K562 (cell line): Measurements from ENCODE around the gene PIK3CG.

Experiments used
- GABPB1 ChIP-seq: sonication (generic); formaldehyde crosslinking; IDR thresholded peaks from 2 replicates; pipeline ENCODE4 v1.8.0; 2022; ENCODE audit warnings: mild to moderate bottlenecking, missing genetic modification reagents
- PRPF4 ChIP-seq: fragments of 200-400 bp; formaldehyde crosslinking; IDR thresholded peaks from one replicate; pipeline ENCODE4 v1.6.1; 2017; ENCODE audit warnings: low read length, low read depth, mild to moderate bottlenecking; ENCODE audit not compliant: insufficient read depth, poor library complexity, severe bottlenecking
- TAF1 ChIP-seq: IDR thresholded peaks from 2 replicates; pipeline ENCODE4 v1.6.1; 2011; ENCODE audit warnings: mild to moderate bottlenecking, low read length, moderate library complexity; ENCODE audit not compliant: insufficient read depth, control insufficient read depth, severe bottlenecking; ENCODE audit errors: extremely low read depth
- TF ChIP-seq, protein P1 (sequence below), 3 experiments: IDR thresholded peaks in 2 of 3; conservative IDR thresholded peaks in 1 of 3; 2 replicates each; pipeline ENCODE4 v1.5.1; 2011 to 2012; ENCODE audit warnings: low read length in 3 of 3, mild to moderate bottlenecking in 3 of 3, control low read depth in 2 of 3, improper control_type of control experiment in 1 of 3, inconsistent platforms in 1 of 3, low read depth in 1 of 3, mixed read lengths in 1 of 3, moderate library complexity in 1 of 3; ENCODE audit not compliant: insufficient read depth in 2 of 3
- TF ChIP-seq, protein P2 (sequence below), 2 experiments: fragments of 150-350 bp in 1 of 2; IDR thresholded peaks; 2 replicates each; pipeline ENCODE4 v1.6.1; 2012 to 2016; ENCODE audit warnings: low read depth in 2 of 2, low read length in 2 of 2, mild to moderate bottlenecking in 1 of 2, moderate library complexity in 1 of 2

DNA sequence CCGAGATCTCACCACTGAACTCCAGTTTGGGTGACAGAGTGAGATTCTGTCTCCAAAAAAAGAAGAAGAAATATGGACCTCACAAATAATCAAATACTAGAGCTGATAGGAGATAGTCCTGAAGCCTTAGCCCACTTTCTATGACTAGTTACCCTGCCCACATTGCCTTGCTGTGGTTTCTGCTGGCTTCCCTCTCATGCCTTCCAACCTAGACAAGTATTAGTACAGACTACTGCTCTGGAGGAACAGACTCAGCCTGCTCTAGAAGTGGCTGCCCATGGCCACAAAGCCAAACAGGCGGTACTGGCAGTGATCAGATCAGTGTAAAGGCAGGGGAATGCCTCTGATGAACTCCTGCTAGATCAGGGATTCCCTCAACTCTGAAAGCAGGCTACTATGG is 89.8 kb downstream of the PIK3CG start:
- TF ChIP-seq, protein P1, sequence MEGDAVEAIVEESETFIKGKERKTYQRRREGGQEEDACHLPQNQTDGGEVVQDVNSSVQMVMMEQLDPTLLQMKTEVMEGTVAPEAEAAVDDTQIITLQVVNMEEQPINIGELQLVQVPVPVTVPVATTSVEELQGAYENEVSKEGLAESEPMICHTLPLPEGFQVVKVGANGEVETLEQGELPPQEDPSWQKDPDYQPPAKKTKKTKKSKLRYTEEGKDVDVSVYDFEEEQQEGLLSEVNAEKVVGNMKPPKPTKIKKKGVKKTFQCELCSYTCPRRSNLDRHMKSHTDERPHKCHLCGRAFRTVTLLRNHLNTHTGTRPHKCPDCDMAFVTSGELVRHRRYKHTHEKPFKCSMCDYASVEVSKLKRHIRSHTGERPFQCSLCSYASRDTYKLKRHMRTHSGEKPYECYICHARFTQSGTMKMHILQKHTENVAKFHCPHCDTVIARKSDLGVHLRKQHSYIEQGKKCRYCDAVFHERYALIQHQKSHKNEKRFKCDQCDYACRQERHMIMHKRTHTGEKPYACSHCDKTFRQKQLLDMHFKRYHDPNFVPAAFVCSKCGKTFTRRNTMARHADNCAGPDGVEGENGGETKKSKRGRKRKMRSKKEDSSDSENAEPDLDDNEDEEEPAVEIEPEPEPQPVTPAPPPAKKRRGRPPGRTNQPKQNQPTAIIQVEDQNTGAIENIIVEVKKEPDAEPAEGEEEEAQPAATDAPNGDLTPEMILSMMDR (IDR thresholded peaks at IDR 0.05 in 2 of 3, conservative IDR thresholded peaks at IDR 0.05 in 1 of 3; ENCODE audit: insufficient read depth in 2 of 3, low read depth in 1 of 3, low read length in 3 of 3): no peak
- TF ChIP-seq TAF1 (no peak), PRPF4 (no peak), GABPB1 (no peak)
- TF ChIP-seq, protein P2, sequence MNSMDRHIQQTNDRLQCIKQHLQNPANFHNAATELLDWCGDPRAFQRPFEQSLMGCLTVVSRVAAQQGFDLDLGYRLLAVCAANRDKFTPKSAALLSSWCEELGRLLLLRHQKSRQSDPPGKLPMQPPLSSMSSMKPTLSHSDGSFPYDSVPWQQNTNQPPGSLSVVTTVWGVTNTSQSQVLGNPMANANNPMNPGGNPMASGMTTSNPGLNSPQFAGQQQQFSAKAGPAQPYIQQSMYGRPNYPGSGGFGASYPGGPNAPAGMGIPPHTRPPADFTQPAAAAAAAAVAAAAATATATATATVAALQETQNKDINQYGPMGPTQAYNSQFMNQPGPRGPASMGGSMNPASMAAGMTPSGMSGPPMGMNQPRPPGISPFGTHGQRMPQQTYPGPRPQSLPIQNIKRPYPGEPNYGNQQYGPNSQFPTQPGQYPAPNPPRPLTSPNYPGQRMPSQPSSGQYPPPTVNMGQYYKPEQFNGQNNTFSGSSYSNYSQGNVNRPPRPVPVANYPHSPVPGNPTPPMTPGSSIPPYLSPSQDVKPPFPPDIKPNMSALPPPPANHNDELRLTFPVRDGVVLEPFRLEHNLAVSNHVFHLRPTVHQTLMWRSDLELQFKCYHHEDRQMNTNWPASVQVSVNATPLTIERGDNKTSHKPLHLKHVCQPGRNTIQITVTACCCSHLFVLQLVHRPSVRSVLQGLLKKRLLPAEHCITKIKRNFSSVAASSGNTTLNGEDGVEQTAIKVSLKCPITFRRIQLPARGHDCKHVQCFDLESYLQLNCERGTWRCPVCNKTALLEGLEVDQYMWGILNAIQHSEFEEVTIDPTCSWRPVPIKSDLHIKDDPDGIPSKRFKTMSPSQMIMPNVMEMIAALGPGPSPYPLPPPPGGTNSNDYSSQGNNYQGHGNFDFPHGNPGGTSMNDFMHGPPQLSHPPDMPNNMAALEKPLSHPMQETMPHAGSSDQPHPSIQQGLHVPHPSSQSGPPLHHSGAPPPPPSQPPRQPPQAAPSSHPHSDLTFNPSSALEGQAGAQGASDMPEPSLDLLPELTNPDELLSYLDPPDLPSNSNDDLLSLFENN (IDR thresholded peaks at IDR 0.05; ENCODE audit: low read depth in 2 of 2, low read length in 2 of 2): no peak
